Transverse colon (tissue), 4 donors: ENCODE results near the gene GLI3. TPM values are rescaled to one million over a fixed set of nuclear protein-coding genes. Genes with fewer than 3 reads are reported as not detected.

Experiments
- DNase-seq: peaks from one replicate; pipeline ENCODE4 v3.0.0-alpha.2; 2019
- H3K27ac ChIP-seq, 4 donors: fragments of 200-600 bp; sonication (generic); 2 replicates each; pipeline ENCODE4 v1.5.1; 2016 to 2018; ENCODE audit warnings: inconsistent platforms in 4 of 4
- H3K27me3 ChIP-seq: fragments of 200-600 bp; sonication (generic); 2 replicates; pipeline ENCODE4 v1.5.1; 2017; ENCODE audit warnings: inconsistent platforms
- H3K36me3 ChIP-seq, 4 donors: fragments of 200-600 bp; sonication (generic); 2 replicates each; pipeline ENCODE4 v1.5.1; 2017 to 2019; ENCODE audit warnings: inconsistent platforms in 4 of 4
- H3K4me1 ChIP-seq, 4 donors: fragments of 200-600 bp; sonication (generic); 2 replicates each; pipeline ENCODE4 v1.5.1; 2017 to 2020; ENCODE audit warnings: inconsistent platforms in 4 of 4
- H3K4me3 ChIP-seq, 4 donors: fragments of 200-600 bp; sonication (generic); 1 replicate in 1 of 4; 2 replicates in 3 of 4; pipeline versions ENCODE4 v1.5.1 to v1.6.1; 2017 to 2019; ENCODE audit warnings: inconsistent platforms in 4 of 4
- H3K9me3 ChIP-seq, 2 donors: fragments of 200-600 bp; sonication (generic); 2 replicates each; pipeline ENCODE4 v1.5.1; 2017 to 2019; ENCODE audit warnings: inconsistent platforms in 2 of 2
- EP300 ChIP-seq: sonication (generic); formaldehyde crosslinking; IDR thresholded peaks from one replicate; pipeline ENCODE4 v1.6.1; 2017; ENCODE audit warnings: antibody characterized with exemption, low read depth
- POLR2A ChIP-seq: fragments of 450-650 bp; IDR thresholded peaks from one replicate; pipeline ENCODE4 v1.6.1; 2016; ENCODE audit warnings: antibody characterized with exemption, mild to moderate bottlenecking, moderate library complexity
- POLR2AphosphoS5 ChIP-seq, 3 donors: sonication (generic); formaldehyde crosslinking; IDR thresholded peaks; one replicate each; pipeline ENCODE4 v1.6.1; 2016; ENCODE audit warnings: antibody characterized with exemption in 3 of 3
- WGBS, 2 donors: methylation state at CpG; one replicate each; pipeline ENCODE4 v1.1.5; 2018; ENCODE audit warnings: low coverage in 1 of 2; 5-methylcytosine and 5-hydroxymethylcytosine counted together
- in situ Hi-C, 4 donors: fragments of 200-750 bp; cut with MboI; loops; one replicate each; pipeline versions ENCODE4 v1.15.0 to v1.15.1; 2017; ENCODE audit warnings: low sequenced_read_pairs in 3 of 4, low pct_ligation_motif_present in 1 of 4, low pct_unique_long_range_greater_than_20kb in 1 of 4
- intact Hi-C: fragments of 100-400 bp; cut with DNase I; formaldehyde crosslinking; loops from one replicate; pipeline ENCODE4 v1.15.1; 2023; ENCODE audit warnings: low total_unique reads
- total RNA-seq, 4 donors: library from RNA; depleted of rRNA; stranded (reverse); fragments of >200 nt; gene quantifications; one replicate each; pipeline ENCODE4 v1.1.0, GENCODE V29; 2016
- TF ChIP-seq, protein P1 (sequence below), 5 experiments: fragments of 200-600 bp in 3 of 5; fragments of 450-650 bp in 2 of 5; sonication (generic) in 3 of 5; IDR thresholded peaks; 1 replicate in 2 of 5; 2 replicates in 3 of 5; pipeline ENCODE4 v1.5.1; 2016 to 2017; ENCODE audit warnings: antibody characterized with exemption in 5 of 5, inconsistent platforms in 3 of 5, mild to moderate bottlenecking in 2 of 5, moderate library complexity in 1 of 5

The GLI3 gene
- total RNA-seq, 4 donors from 2014 or later, result 3.7 to 41.1 (median 5.3) TPM

DNA sequence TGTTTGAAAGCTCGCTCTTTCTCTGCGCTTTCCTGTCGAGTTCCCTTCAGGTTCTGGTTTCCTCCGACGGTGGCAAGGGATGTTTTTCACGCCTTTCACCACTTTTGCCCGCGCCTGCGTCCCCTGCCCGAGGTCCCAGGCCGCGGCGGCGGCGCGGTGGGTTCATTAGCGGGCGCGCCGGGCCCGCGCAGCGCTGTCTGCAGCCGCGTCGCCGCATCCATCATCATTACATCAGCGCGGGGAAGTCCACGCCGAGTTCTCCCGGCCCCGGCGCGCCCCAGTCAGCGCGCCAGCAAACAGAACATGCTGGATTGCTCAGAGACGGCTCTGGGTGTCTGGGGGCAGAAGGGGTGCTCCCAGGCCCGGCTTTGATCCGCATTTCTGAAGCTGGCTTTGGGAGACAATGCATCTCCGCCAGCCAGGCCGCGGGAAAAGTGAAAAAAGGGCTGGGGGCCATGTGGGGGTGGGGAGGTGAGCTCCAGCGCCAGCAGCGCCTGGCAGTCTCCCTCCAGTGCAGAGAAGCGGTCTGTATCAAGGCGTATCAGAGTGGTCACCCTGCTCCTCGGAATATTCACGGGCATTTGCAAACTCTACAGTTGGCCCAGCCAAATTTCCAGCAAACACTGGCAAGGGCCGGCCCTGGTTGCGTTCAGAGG is 8.9 kb downstream of the GLI3 start:
- peak overlapping the region; percentile 2 to 35 (median 15) for H3K4me3 ChIP-seq
- intact Hi-C loops (loop anchor here (1.0 kb wide), 1 partner anchor 39 kb away; no protein-coding TSS in a partner anchor), in situ Hi-C loops (loop anchor here in 1 of 4 donors (25.0 kb wide), 3 partner anchors 241 to 609 kb away; no protein-coding TSS in a partner anchor)

DNA sequence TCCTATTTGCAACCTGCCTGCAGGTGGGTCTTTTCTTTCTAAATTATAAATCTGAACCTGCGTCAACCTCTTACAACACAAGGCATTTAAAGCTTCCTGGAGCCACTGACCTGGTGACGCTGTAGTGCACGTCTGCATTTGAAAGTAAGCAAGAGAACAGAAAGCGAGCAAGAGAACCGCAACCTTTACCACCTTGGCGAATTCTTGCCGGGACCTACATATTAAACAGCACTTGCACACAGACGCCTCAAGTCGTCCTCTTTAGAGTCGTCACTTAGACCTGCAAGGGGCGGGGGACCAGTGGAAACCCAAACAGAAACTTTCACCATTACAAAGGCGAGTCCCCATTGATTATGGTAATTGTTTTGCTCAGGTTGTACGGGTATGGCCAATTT is 9.5 kb downstream of the GLI3 start:
- 20 to 61% methylated on average over 3 to 13 of the region's 13 CpGs for whole genome bisulfite sequencing, 2 donors
- DNase-seq, result no peak

More for the DNA sequence above, 8.9 kb downstream of the GLI3 start:
- 0 to 46% methylated on average over 2 to 51 of the region's 51 CpGs for WGBS, 2 donors
- DNase-seq, result peak; percentile 10
- H3K27ac ChIP-seq, result peak overlapping the region in 2 of 4 donors; percentile 15 to 40
- H3K27me3 ChIP-seq, result peaks cover 37% of the 10 kb centered on the region
- H3K36me3 ChIP-seq, result no peaks in the 10 kb centered on the region
- no peak for TF ChIP-seq EP300
- TF ChIP-seq POLR2AphosphoS5 (IDR thresholded peaks at IDR 0.05), result no peak
- TF ChIP-seq, protein P1, sequence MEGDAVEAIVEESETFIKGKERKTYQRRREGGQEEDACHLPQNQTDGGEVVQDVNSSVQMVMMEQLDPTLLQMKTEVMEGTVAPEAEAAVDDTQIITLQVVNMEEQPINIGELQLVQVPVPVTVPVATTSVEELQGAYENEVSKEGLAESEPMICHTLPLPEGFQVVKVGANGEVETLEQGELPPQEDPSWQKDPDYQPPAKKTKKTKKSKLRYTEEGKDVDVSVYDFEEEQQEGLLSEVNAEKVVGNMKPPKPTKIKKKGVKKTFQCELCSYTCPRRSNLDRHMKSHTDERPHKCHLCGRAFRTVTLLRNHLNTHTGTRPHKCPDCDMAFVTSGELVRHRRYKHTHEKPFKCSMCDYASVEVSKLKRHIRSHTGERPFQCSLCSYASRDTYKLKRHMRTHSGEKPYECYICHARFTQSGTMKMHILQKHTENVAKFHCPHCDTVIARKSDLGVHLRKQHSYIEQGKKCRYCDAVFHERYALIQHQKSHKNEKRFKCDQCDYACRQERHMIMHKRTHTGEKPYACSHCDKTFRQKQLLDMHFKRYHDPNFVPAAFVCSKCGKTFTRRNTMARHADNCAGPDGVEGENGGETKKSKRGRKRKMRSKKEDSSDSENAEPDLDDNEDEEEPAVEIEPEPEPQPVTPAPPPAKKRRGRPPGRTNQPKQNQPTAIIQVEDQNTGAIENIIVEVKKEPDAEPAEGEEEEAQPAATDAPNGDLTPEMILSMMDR (IDR thresholded peaks at IDR 0.05), result no peak
- no peak for TF ChIP-seq POLR2A
- H3K4me1 ChIP-seq, result peaks cover 0 to 23% (median 6%) of the 10 kb centered on the region in 4 donors
- no peaks in the 10 kb centered on the region for H3K9me3 ChIP-seq

DNA sequence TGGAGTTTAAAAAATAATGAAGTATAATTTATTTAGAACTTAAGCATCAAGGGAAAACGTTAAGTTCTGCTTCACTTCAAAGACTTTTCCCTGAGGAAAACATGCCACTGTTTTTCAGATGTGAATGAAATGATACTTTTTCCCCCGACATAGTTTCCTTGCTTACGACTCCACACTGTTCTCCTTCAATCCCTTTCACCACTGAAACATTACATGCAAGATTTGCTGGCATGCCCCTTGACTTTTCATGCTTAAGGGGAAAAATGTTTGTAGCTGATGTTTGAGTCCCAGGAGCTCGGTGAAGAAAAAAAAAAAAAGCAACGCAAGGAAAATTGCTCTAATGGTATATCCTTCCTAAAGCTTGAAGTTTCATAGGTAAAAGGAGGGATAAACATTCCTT is 10.0 kb downstream of the GLI3 start:
- intact Hi-C loops, result no loop called here
- H3K4me1 ChIP-seq, result peaks cover 0 to 18% (median 6%) of the 10 kb centered on the region in 4 donors
- H3K27me3 ChIP-seq, result peaks cover 37% of the 10 kb centered on the region
- no peak overlapping the region for H3K4me3 ChIP-seq
- in situ Hi-C loops, result loop anchor here in 1 of 4 donors (25.0 kb wide), 3 partner anchors 240 to 610 kb away; no protein-coding TSS in a partner anchor
- 46 to 47% methylated on average over 5 of the region's 5 CpGs for WGBS, 2 donors
- TF ChIP-seq EP300 (no peak), POLR2A (no peak), POLR2AphosphoS5 (IDR thresholded peaks at IDR 0.05) (no peak)
- TF ChIP-seq, protein P1 (IDR thresholded peaks at IDR 0.05), result no peak
- DNase-seq, result no peak
- H3K9me3 ChIP-seq, result no peaks in the 10 kb centered on the region
- H3K27ac ChIP-seq, result peak overlapping the region in 2 of 4 donors; percentile 2 to 5
- no peaks in the 10 kb centered on the region for H3K36me3 ChIP-seq

More for the DNA sequence above, 9.5 kb downstream of the GLI3 start:
- H3K27ac ChIP-seq, result peak overlapping the region in 2 of 4 donors; percentile 15 to 40
- in situ Hi-C loops, result loop anchor here in 1 of 4 donors (25.0 kb wide), 3 partner anchors 240 to 610 kb away; no protein-coding TSS in a partner anchor
- intact Hi-C loops, result no loop called here
- peak overlapping the region; percentile 2 to 35 (median 15) for H3K4me3 ChIP-seq
- H3K4me1 ChIP-seq, result peaks cover 0 to 20% (median 6%) of the 10 kb centered on the region in 4 donors
- no peaks in the 10 kb centered on the region for H3K9me3 ChIP-seq
- H3K36me3 ChIP-seq, result no peaks in the 10 kb centered on the region
- peaks cover 37% of the 10 kb centered on the region for H3K27me3 ChIP-seq
- TF ChIP-seq POLR2A (no peak), EP300 (no peak), POLR2AphosphoS5 (IDR thresholded peaks at IDR 0.05) (no peak)
- TF ChIP-seq, protein P1 (IDR thresholded peaks at IDR 0.05), result no peak

DNA sequence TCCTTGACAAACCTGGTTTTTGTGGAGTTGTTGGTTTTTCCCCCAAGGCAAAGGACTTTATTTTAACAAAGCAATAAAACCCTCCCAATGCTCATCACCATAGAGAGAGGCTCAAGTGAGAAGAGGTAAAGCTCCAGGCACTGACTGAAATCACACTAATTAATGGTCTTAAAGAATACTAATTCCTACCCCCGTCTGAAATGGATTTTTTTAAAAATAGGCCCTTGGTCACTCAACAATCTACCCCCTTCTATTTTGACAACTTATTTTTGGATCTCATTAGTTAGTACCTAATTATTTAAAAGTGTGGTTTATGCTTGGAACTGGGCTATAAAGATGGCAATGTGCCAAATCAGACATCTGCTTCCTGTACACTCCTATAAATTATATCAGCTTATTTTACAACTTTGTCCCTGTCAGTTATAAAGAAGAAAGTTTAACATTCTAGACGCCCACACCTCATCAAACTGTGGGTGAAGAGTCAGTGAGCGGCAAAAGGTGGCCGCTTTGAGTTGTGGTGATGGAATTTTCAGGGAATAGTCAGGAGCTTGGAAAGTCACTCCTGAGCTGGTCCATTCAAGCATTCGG is 10.6 kb downstream of the GLI3 start:
- H3K4me3 ChIP-seq, result no peak overlapping the region
- H3K36me3 ChIP-seq, result no peaks in the 10 kb centered on the region
- H3K4me1 ChIP-seq, result peaks cover 0 to 15% (median 5%) of the 10 kb centered on the region in 4 donors
- no peak for DNase-seq
- in situ Hi-C loops (loop anchor here in 1 of 4 donors (25.0 kb wide), 3 partner anchors 239 to 611 kb away; no protein-coding TSS in a partner anchor), intact Hi-C loops (no loop called here)
- H3K9me3 ChIP-seq, result no peaks in the 10 kb centered on the region
- H3K27ac ChIP-seq, result peak overlapping the region in 2 of 4 donors; percentile 2 to 5
- WGBS, 2 donors, result 16 to 45% methylated on average over 3 to 5 of the region's 5 CpGs
- H3K27me3 ChIP-seq, result peaks cover 37% of the 10 kb centered on the region
- TF ChIP-seq POLR2AphosphoS5 (IDR thresholded peaks at IDR 0.05) (no peak), POLR2A (no peak), EP300 (no peak)
- TF ChIP-seq, protein P1 (IDR thresholded peaks at IDR 0.05), result no peak
